LHCN-M2 (cell line): ENCODE measurements around the gene ADCY3. TPM values are rescaled to one million over a fixed set of nuclear protein-coding genes. Genes with fewer than 3 reads are reported as not detected.

Source experiments
- DNase-seq: peaks from one replicate; pipeline ENCODE4 v3.0.0-alpha.2; 2012; ENCODE audit warnings: low read depth
- total RNA-seq: library from RNA; depleted of rRNA; stranded (reverse); fragments of >200 nt; gene quantifications from 2 replicates; pipeline ENCODE4 v1.2.3, GENCODE V29; 2014

Gene ADCY3
- total RNA-seq, 1 experiment from 2014 or later, result 23.3 TPM

DNA sequence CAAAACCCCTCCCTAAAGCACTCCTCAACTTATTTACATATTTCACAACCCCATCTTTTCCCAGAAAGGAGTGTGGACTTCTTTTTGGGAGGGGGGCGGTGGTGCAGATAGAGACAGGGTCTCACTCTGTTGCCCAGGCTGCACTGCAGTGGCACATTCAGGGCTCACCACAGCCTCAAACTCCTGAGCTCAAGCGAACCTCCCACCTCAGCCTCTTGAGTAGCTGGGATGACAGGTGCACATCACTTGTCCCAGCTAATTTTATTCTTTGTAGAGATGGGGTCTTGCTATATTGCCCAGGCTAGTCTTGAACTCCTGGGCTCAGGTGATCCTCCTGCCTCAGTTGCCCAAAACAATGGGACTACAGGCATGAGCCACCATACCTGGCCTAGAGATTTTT, 44.1 kb downstream of the ADCY3 start:
- no peak for DNase-seq

DNA sequence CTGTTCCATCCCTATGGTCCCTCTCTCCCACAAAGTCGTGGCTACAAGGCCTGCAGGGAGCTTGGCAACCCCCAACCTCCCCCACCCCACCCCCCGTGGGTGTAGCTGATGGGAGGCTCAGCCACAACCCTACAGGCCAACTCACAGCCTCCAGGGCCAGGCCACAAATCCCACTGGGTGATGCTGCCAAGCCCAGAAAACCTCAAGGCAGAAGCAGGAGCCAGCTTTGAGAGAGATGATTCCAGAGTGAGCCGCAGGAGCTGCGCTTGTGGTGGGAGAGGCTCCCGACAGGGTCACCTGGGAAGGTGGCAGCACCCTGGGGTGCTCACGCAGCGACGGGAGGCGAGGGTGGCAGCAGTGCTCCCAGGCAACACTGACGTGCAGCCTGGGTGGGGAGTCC, 44.8 kb downstream of the ADCY3 start:
- peak; percentile 43 for DNase-seq

GRCh38 chr2:24874035-24874434, 46.0 kb downstream of the ADCY3 start:
- no peak for DNase-seq

DNA sequence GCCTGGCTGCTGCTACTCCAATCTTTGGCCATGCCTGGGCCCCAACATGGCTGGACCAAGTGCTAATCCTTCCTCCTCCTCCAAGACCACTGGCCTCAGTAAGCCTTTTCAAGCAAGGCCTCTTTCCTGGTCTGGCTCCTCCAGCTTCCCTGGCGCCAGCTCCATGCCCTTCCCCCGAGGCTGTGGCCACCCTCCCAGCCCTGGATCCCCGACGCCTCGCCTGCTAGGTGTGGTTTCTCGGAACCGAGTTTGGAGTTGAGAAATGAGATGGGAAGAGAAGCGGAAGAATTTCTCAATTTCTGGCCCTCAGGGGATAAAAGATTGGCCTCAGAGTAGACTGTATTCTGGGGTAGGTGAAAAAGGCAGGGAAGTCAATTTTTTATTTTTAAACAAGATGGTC, 46.4 kb downstream of the ADCY3 start:
- no peak for DNase-seq

DNA sequence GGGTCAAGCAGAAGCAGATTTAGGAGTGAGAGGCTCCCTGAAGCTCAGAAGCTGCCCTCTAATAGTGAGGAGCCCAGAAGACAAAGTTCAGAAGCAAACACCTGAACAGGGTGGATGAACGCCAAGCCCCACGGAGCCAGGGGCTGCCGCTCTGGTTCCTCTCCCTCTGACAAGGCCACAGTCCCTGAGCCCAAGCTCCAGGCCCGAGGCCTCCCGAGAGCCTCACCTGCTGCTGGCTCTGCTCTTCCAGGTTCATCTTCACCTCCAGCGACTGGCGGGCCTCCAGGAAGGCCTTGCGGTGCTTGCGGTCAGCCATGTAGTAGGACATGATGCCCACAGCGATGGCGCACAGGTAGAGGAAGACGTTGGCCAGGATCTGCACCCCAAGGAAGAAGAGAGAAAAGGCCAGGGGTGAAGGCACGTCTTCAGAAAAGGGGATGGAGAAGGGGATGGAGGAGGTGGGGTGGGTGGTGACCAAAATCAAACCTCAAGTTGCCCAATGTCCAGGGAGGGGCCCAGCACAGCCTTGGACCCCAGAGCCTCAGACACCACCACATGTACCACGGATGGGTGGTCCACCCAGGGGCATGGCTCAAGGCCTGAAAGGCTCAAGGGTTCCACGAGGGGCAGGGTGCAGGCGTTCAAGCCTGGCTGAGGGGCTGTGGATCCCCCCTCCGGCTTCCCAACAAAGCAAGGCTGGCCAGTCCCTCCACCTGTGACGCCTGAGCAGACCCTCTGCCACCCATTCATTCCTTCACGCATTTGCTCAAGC, 47.5 kb downstream of the ADCY3 start:
- no peak for DNase-seq

- no peak for DNase-seq
Measured at GRCh38 chr2:24871852-24872333, 48.1 kb downstream of the ADCY3 start.

DNA sequence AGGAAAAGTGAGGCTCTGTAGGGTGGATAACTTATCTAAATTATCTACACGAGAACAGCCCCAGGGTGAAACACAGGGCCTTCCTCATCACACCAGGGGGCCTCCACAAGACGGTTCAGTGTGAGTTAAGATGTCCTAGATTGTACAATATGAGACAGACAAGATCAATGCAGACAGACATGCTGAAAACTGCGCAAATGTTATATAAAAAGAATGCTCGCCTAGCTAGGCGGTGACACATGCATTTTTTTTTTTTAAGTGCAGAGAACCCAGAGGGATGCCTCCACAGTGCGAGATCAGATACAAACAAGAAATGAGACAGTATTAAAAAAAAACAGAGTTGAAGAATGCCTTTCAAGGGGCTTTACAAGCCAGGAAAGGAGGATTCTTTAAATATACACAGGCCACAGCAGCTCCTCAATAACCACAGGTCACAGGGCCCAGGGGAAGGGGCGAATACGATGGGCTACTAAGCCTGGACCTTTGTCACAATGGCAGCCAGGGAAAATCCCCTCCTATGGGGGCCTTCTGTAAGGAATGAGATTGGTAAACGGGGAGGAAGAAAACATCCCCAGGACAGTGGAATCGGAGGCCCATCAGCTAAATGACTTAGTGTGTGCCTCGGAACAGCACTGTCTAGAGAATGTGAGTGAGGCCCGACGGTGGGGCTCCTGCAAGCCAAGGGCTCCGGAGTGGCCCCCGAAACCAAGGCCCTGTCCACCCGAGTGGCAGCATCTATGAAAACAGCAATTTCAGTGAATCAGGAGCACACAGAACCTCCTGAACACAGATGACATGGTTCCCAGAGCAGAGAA, 48.9 kb downstream of the ADCY3 start:
- no peak for DNase-seq

DNA sequence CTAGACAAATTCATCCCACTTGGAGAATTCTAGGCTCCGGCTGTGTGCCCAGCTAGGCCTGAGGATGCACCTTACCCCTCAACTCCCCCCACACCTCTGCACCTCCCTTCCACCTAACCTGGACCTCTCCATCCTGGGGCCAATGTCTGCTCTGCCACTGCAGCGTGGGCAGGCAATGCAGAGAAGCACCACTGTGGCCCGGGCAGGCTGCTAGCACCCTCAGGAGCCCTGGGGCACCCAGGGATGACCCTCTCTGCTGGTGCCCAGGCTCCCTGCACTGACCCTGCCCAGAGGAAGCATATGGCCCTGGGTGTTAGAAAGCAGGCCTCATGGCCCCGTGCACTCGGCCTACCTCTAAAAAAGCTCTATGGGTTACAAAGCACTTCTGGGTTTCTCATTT, 49.6 kb downstream of the ADCY3 start:
- DNase-seq, result no peak

DNA sequence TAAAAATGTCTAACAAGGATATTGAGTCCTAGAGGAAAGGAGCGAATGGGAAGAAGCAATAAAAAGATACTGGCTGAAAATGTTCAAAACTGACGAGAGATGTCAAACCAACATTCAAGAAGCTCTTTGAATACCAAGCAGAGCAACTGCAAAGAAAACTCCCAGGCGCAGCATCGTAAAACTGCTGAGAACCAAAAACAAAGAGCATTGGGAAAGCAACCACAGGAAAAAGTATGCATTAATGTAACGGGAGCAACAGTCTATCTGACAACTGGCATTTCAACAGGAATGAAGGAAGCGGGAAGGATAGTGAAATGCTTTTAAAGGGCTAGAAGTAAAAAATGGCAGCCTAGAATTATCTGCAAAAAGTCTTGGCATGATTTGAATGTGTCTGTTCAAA, 53.1 kb downstream of the ADCY3 start:
- no peak for DNase-seq

DNA sequence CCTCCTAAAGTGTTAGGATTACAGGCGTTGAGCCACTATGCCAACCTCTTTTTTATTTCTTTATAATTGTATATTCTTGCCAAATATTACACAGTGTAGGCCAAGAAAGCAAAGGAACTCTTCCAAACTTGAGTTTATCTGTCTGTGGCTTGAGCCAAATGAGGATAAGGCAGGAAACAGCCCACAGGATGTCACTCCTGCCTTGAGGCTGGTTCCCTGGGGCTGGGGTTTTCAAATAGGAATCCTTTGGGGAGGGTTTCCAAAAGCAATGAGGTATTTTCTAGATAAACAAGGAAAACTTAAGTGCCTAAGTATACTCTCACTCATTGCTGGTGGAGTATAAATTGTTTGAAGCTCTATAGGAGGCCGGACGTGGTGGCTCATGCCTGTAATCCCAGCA, 56.4 kb downstream of the ADCY3 start:
- DNase-seq, result no peak

- no peak for DNase-seq
Measured at GRCh38 chr2:24861500-24861899, 58.5 kb downstream of the ADCY3 start.

DNA sequence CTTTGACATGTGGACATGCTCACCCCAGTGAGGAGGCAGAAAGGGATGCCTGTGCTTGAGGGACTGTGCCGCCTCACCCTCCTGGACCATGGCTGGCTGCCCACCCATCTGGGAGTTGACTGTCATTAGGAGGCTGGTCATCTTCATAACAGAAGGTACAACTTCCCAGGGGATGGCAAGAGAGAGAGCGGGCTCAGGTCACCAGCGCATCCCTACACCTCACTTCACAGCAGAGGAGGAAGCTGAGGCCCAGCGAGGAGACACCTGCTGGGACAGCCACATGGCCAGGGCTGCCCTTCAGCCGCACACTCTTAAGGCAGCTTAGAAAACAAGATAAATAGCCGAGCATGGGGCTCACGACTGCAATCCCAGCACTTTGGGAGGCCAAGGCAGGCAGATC, 59.4 kb downstream of the ADCY3 start:
- DNase-seq, result no peak

GRCh38 chr2:24859968-24860600, 60.0 kb downstream of the ADCY3 start:
- DNase-seq, result no peak

DNA sequence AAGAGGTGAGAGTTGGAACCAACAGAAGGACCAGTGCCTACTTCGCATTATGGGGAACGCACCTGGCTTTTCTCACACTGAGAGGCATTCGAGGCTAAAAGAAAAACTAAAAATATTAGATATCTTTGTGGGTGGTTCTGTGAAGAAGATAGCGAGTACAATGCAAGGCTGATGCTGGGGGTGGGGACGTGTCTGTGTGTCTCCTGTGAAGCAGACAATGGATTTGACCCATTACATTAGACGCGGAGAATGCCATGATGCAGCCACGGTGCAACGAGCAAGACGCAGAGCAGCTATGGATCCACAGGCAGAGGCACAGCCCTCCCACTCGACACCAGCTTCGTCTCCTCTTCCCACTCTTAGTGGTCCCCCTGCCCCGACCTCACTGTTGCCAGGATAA, 61.0 kb downstream of the ADCY3 start:
- no peak for DNase-seq

- no peak for DNase-seq
Measured at GRCh38 chr2:24857746-24858145, 62.3 kb downstream of the ADCY3 start.

DNA sequence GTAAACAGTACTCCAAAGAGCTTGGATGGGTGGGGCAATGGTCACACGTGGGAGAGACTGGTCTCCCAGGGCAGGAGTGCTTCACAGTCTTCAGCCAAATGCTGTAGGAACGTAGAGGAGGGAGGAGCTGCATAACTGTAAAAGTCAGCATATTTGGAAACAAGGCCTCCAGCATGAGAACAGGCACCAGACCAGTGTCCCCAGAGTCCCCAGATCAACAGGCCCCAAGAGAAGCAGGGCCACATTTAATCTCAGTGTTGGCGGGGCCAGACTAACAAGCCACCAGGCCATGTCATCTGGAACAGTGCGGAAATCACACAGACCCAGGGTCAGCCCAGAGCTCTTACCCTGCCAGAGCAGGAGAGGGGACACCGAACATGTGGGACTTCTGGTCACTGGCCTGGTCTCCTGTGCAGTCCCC, 63.2 kb downstream of the ADCY3 start:
- no peak for DNase-seq

- DNase-seq, result peak; percentile 25
Measured at GRCh38 chr2:24855726-24856125, 64.3 kb downstream of the ADCY3 start.

- no peak for DNase-seq
Measured at GRCh38 chr2:24855022-24855622, 64.9 kb downstream of the ADCY3 start.

DNA sequence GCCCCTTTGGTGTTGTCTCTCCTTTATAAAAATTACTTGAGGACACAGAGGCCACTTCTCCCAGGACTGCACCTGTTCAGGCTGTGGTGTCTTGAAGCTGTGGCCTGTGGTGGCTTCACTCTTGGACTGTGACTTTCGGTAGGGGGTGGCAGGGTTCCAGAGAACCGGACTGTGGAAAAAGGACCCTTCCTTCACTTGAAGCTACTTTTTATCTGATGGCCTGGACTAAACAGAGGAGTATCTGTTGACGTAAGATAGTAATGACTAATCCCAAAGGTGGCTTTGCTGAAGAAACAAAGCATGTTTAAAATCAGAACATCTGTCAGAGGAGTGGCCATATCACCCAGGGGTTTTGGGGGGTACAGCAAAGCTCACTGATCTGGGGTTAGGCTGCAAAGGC, 66.0 kb downstream of the ADCY3 start:
- DNase-seq, result no peak

- no peak for DNase-seq
Measured at GRCh38 chr2:24853046-24853445, 67.0 kb downstream of the ADCY3 start.

- no peak for DNase-seq
Measured at GRCh38 chr2:24852431-24853020, 67.5 kb downstream of the ADCY3 start.

DNA sequence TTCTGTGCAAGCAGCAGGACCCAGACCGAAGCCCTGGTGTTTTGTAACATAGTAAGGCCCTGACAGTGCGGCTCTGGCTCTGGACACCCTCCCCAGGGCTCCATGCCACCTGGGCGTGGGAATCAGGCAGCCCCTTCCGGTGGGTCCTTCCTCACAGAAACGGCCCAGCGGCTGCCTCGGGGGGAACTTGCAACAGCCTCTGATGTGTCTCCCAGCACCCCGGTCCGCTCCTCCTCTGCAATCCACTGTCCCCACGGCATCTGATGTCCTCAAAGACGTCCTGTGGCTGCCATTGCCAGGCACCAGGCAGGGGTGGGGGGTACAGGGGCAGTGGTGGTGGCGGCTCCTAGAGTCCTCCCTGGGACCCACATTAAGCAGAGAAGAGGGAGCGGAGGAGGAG, 68.0 kb downstream of the ADCY3 start:
- DNase-seq, result no peak
